BJ (cell line): ENCODE data around the gene MCRIP2. TPM values are rescaled to one million over a fixed set of nuclear protein-coding genes. Genes with fewer than 3 reads are reported as not detected.

ENCODE experiments used
- CTCF ChIA-PET: fragments of 350-600 bp; formaldehyde crosslinking; extraction: SDS; loops from one replicate; lab custom pipeline; 2021; ENCODE audit warnings: antibody characterized with exemption, inconsistent platforms; lab: Yijun Ruan, JAX
- POLR2A ChIA-PET: fragments of 300-600 bp; sonication (Branson Sonifier 250); formaldehyde crosslinking; extraction: SDS; loops from one replicate; lab custom pipeline; 2021; ENCODE audit warnings: antibody characterized with exemption; lab: Charles Lee
- DNase-seq: peaks from one replicate; pipeline ENCODE4 v3.0.0-alpha.2; 2011; ENCODE audit warnings: low read depth
- H3K27me3 ChIP-seq: 2 replicates; pipeline ENCODE4 v1.6.0; 2011; ENCODE audit warnings: low read length; ENCODE audit not compliant: control insufficient read depth, insufficient read depth
- H3K36me3 ChIP-seq: 2 replicates; pipeline ENCODE4 v1.5.1; 2011; ENCODE audit warnings: low read length; ENCODE audit not compliant: control insufficient read depth, insufficient read depth
- H3K4me3 ChIP-seq: 2 replicates; pipeline ENCODE4 v1.5.1; 2011; ENCODE audit warnings: low read depth, mild to moderate bottlenecking, control low read depth, low read length
- CTCF ChIP-seq: IDR thresholded peaks from 2 replicates; pipeline ENCODE4 v1.5.1; 2011; ENCODE audit warnings: low read depth, mild to moderate bottlenecking, control low read depth, inconsistent platforms, low read length, moderate library complexity; ENCODE audit not compliant: insufficient read depth
- polyA plus RNA-seq: library from polyadenylated mRNA; depleted of rRNA; stranded (reverse); fragments of >200 nt; gene quantifications from 2 replicates; pipeline ENCODE4 v1.2.3, GENCODE V29; 2011

MCRIP2 gene
- polyA plus RNA-seq, 1 experiment, result 16.5 TPM

DNA sequence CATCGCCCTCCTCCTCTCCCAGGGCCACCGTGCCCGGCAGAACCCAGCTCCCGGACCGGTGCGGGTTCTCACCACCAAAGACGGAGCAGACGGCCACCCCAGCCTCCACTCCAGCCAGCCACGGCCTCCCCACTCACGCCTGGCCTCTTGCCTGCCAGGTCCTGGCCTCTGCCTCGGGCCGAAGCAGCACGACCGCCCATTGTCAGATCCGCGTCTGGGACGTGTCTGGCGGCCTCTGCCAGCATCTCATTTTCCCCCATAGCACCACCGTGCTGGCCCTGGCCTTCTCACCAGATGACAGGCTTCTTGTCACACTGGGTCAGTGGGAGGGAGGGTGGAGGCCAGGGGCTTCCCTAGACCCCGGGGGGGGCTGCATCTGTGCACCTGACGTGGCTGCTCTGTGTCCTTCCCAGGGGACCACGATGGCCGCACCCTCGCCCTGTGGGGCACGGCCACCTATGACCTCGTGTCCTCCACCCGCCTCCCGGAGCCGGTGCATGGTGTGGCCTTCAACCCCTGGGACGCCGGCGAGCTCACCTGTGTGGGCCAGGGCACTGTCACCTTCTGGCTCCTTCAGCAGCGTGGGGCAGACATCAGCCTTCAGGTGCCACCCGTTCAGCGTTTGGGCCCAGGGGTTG is 19.7 kb downstream of the MCRIP2 start:
- no peak overlapping the region for H3K4me3 ChIP-seq
- CTCF ChIA-PET, result interaction anchor here (0.7 to 2.4 kb wide), 7 partner anchors 9 to 19 kb away, joined by 3 to 8 read pairs (median 4); partner anchors contain the start of genes MCRIP2 and STUB1
- POLR2A ChIA-PET, result no interaction called here
- TF ChIP-seq CTCF, result no peak
- H3K27me3 ChIP-seq, result no peaks in the 10 kb centered on the region
- DNase-seq, result no peak
- peaks cover 5% of the 10 kb centered on the region for H3K36me3 ChIP-seq

DNA sequence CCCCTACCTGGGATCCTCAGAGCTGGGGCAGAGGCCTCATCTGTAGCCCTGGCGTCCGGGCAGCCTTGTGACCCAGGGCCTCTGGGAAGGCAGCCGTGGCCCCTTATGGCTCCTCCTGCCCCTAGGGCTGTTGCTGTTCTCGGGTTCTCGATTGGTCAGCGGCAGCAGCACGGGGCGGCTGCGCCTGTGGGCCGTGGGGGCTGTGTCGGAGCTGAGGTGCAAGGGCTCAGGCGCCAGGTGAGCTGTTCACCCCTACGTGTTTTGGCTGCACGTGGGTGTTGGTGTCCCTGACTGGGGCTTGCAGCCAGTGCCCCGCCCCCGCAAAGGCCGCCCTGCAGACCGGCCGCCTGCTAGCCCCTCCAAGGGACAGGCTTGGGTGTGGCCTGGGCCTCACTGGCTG is 20.5 kb downstream of the MCRIP2 start:
- no peak overlapping the region for H3K4me3 ChIP-seq
- CTCF ChIA-PET, result interaction anchor here (0.8 to 2.4 kb wide), 4 partner anchors 10 to 84 kb away, joined by 3 to 8 read pairs (median 6); partner anchors contain the start of gene STUB1
- TF ChIP-seq CTCF, result no peak
- POLR2A ChIA-PET, result no interaction called here
- no peak for DNase-seq
- H3K36me3 ChIP-seq, result peaks cover 5% of the 10 kb centered on the region
- H3K27me3 ChIP-seq, result no peaks in the 10 kb centered on the region

DNA sequence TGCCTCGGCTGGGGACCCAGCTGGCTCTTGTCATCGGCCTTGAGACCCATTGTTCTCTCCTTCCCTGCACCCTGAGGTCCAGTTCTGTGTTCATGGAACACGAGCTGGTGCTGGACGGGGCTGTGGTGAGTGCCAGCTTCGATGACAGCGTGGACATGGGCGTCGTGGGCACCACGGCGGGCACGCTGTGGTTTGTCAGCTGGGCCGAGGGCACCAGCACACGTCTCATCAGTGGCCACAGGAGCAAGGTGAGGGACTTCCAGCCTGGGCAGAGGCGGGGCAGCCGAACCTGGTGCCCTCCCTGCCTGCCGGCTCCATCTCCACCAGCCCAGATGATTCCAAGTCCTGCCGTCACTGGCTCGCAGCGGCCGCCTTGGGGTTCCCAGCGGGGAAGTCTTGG is 21.0 kb downstream of the MCRIP2 start:
- ChIA-PET CTCF (interaction anchor here (0.8 to 2.4 kb wide), 4 partner anchors 14 to 85 kb away, joined by 3 to 7 read pairs (median 4); partner anchors contain the start of gene STUB1), POLR2A (no interaction called here)
- DNase-seq, result no peak
- no peaks in the 10 kb centered on the region for H3K27me3 ChIP-seq
- no peak for TF ChIP-seq CTCF
- peaks cover 5% of the 10 kb centered on the region for H3K36me3 ChIP-seq
- H3K4me3 ChIP-seq, result no peak overlapping the region

DNA sequence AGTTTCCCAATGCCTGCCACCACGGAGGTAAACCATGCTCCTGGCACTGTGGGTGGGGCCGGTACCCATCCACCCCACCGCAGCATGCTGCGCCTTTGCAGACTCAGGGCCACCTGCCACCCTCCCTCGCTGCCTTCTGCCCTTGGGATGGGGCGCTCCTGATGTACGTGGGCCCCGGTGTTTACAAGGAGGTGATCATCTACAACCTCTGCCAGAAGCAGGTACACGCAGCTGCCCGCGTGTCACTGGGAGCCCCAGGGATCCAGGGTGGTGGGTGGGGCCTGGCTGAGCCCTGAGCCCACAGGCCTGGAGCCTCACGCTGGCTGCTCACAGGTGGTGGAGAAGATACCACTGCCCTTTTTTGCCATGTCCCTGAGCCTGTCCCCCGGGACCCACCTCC is 24.9 kb downstream of the MCRIP2 start:
- Histone ChIP-seq H3K36me3 (peaks cover 23% of the 10 kb centered on the region), H3K4me3 (no peak overlapping the region), H3K27me3 (no peaks in the 10 kb centered on the region)
- POLR2A ChIA-PET, result no interaction called here
- no peak for DNase-seq
- TF ChIP-seq CTCF, result no peak
- CTCF ChIA-PET, result interaction anchor here (0.9 to 3.1 kb wide), 3 partner anchors 9 to 23 kb away, joined by 3 to 20 read pairs (median 4); partner anchors contain the start of genes STUB1 and WDR24

DNA sequence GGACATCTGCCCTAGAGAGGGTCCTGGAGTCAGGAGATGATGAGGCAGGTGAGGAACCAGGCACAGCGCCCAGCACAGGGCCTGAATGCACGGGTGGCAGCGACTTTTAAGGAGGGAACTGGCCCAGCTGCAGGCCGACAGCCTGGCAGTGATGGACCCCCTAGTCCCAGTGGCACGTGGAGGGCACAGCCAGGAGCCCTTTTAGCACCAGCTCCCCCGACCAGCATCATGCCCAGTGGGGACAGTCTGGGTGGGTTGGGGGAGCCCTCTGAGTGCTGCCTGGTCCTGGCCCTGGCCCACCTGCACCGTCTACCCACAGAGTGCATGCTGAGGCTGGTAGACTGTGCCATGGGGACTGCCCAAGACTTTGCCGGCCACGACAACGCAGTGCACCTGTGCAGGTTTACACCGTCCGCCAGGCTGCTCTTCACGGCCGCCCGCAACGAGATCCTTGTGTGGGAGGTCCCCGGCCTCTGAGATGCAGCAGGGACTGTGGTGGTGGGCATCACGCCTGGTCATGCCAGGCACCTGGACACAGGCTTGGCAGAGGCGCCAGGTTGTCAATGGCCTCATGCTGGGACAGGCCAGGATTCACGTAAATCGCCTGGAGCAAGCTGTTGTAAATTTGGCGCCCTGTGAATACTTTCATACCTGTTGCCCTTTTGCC is 25.6 kb downstream of the MCRIP2 start:
- TF ChIP-seq CTCF, result no peak
- ChIA-PET CTCF (interaction anchor here (1.5 to 3.1 kb wide), 3 partner anchors 9 to 23 kb away, joined by 3 to 20 read pairs (median 6); partner anchors contain the start of genes RHBDL1, STUB1 and WDR24), POLR2A (no interaction called here)
- H3K4me3 ChIP-seq, result no peak overlapping the region
- no peaks in the 10 kb centered on the region for H3K27me3 ChIP-seq
- DNase-seq, result no peak
- peaks cover 29% of the 10 kb centered on the region for H3K36me3 ChIP-seq
